Muscle layer of duodenum (tissue), 2 donors: ENCODE results near the gene TDRD3.
"Not testable (repeated sequence)": the region's sequence is repeated elsewhere in the genome, so short reads cannot be mapped to it uniquely, and the experiment has no call there.

ENCODE experiments used
- H3K27ac ChIP-seq: one replicate; pipeline ENCODE4 v1.7.0; 2013; ENCODE audit warnings: mild to moderate bottlenecking, low read length
- H3K27me3 ChIP-seq: one replicate; pipeline ENCODE4 v1.7.0; 2013; ENCODE audit warnings: low read depth, mild to moderate bottlenecking, control low read depth, low read length
- H3K36me3 ChIP-seq, 2 donors: one replicate each; pipeline ENCODE4 v1.7.0; 2013; ENCODE audit warnings: low read length in 2 of 2, control low read depth in 1 of 2, mild to moderate bottlenecking in 1 of 2; ENCODE audit not compliant: insufficient read depth in 2 of 2, control insufficient read depth in 1 of 2
- H3K4me1 ChIP-seq, 2 donors: one replicate each; pipeline ENCODE4 v1.7.0; 2013; ENCODE audit warnings: low read length in 2 of 2, mild to moderate bottlenecking in 2 of 2, control low read depth in 1 of 2, moderate library complexity in 1 of 2; ENCODE audit not compliant: insufficient read depth in 2 of 2, control insufficient read depth in 1 of 2
- H3K4me3 ChIP-seq, 2 donors: one replicate each; pipeline ENCODE4 v1.7.0; 2013; ENCODE audit warnings: low read length in 2 of 2, low read depth in 1 of 2, mild to moderate bottlenecking in 1 of 2
- H3K9me3 ChIP-seq, 2 donors: one replicate each; pipeline ENCODE4 v1.7.0; 2013; ENCODE audit warnings: low read length in 2 of 2, control low read depth in 1 of 2, mild to moderate bottlenecking in 1 of 2; ENCODE audit not compliant: control insufficient read depth in 1 of 2
- donor health status: healthy.

The TDRD3 gene

GRCh38 chr13:60398907-60399589, 2.0 kb downstream of the TDRD3 start:
- Histone ChIP-seq H3K27me3 (no peaks in the 10 kb centered on the region), H3K36me3 (peaks cover 0 to 7% of the 10 kb centered on the region in 2 donors), H3K4me3 (peak overlapping the region; percentile 76 to 99), H3K9me3 (no peaks in the 10 kb centered on the region), H3K4me1 (peaks cover 16 to 19% of the 10 kb centered on the region in 2 donors), H3K27ac (peak overlapping the region; percentile 91)

DNA sequence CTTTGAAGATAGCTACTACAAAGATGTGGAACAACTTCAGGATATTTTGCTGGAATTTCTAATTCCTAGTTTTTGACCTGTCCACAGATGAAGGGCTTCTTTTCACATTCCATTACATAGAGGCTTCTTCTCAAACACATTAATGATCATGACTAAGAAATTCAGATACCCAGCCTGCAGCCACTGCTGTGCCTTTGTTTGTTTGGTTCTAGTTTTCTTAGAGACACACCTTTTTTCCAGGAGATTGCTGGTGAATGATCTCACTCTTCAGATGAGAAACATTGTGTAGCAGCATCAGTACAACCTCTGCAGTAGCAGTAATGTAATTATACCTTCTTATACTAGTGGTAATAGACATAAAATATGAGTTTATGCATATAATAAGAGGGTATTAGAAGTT, 5.0 kb downstream of the TDRD3 start:
- peaks cover 16 to 19% of the 10 kb centered on the region in 2 donors for H3K4me1 ChIP-seq
- no peak overlapping the region for H3K4me3 ChIP-seq
- H3K36me3 ChIP-seq: no peaks in the 10 kb centered on the region
- H3K9me3 ChIP-seq: no peaks in the 10 kb centered on the region
- H3K27ac ChIP-seq: no peak overlapping the region
- no peaks in the 10 kb centered on the region for H3K27me3 ChIP-seq

- Histone ChIP-seq H3K4me3 (no peak overlapping the region), H3K27ac (no peak overlapping the region), H3K4me1 (peaks cover 0 to 9% of the 10 kb centered on the region in 2 donors), H3K27me3 (no peaks in the 10 kb centered on the region), H3K36me3 (no peaks in the 10 kb centered on the region), H3K9me3 (no peaks in the 10 kb centered on the region)
Observed at GRCh38 chr13:60407095-60407494, 10.1 kb downstream of the TDRD3 start.

DNA sequence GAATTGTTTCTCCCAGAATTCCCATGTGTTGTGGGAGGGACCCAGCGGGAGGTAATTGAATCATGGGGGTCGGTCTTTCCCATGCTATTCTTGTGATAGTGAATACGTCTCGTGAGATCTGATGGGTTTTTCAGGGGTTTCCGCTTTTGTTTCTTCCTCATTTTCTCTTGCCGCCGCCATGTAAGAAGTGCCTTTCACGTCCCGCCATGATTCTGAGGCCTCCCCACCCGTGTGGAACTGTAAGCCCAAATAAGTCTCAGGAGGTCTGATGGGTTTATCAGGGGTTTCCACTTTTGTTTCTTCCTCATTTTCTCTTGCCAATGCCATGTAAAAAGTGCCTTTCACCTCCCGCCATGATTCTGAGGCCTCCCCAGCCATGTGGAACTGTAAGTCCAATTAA, 10.8 kb downstream of the TDRD3 start:
- not testable (repeated sequence) for H3K27me3 ChIP-seq, H3K9me3 ChIP-seq, H3K4me1 ChIP-seq, H3K27ac ChIP-seq, H3K36me3 ChIP-seq, H3K4me3 ChIP-seq

DNA sequence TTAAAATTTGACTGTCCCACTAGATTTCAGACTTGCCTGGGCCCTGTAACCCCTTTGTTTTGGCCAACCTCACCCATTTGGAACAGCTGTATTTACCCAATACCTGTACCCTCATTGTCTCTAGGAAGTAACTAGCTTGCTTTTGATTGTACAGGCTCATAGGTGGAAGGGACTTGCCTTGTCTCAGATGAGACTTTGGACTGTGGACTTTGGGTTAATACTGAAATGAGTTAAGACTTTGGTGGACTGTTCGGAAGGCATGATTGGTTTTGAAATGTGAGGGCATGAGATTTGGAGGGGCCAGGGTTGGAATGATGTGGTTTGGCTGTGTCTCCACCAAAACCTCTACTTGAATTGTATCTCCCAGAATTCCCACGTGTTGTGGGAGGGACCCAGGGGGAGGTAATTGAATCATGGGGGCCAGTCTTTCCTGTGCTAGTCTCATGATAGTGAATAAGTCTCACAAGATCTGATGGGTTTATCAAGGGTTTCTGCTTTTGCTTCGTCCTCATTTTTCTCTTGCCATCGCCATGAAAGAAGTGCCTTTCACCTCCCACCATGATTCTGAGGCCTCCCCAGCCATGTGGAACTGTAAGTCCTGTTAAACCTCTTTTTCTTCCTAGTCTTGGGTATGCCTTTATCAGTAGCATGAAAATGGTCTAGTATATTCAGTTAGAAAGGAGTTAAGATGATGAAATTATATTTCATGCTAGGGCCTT, 12.7 kb downstream of the TDRD3 start:
- H3K4me3 ChIP-seq, H3K27me3 ChIP-seq, H3K36me3 ChIP-seq, H3K9me3 ChIP-seq, H3K27ac ChIP-seq: not testable (repeated sequence)
- peaks cover 0 to 17% of the 10 kb centered on the region in 2 donors for H3K4me1 ChIP-seq

- H3K36me3 ChIP-seq: no peaks in the 10 kb centered on the region
Observed at GRCh38 chr13:60410299-60410698, 13.3 kb downstream of the TDRD3 start.

DNA sequence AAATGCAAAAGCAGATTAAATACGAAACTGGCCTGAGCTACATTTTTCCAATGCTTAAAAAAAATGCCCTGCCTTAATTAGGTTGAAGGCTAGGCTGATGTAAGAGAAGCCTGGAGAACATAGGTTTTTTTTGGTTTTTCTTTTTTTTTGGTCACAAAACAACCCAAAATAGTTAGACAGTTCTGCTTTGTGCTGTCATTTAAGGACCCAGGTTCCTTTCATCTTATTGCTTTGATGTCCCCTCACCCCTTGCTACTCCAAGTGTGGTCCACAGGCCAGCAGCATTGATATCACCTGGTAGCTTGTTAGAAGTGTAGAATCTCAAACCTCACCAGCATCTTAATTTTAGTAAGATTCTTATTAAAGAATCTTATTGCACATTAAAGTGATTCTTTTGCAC, 14.4 kb downstream of the TDRD3 start:
- H3K4me3 ChIP-seq: no peak overlapping the region
- H3K4me1 ChIP-seq: peaks cover 0 to 17% of the 10 kb centered on the region in 2 donors
- no peaks in the 10 kb centered on the region for H3K9me3 ChIP-seq
- no peaks in the 10 kb centered on the region for H3K27me3 ChIP-seq
- no peak overlapping the region for H3K27ac ChIP-seq
- H3K36me3 ChIP-seq: no peaks in the 10 kb centered on the region

More at GRCh38 chr13:60410299-60410698, 13.3 kb downstream of the TDRD3 start:
- Histone ChIP-seq H3K4me1 (peaks cover 0 to 17% of the 10 kb centered on the region in 2 donors), H3K27ac (no peak overlapping the region), H3K4me3 (no peak overlapping the region), H3K27me3 (no peaks in the 10 kb centered on the region), H3K9me3 (no peaks in the 10 kb centered on the region)

- Histone ChIP-seq H3K4me3 (no peak overlapping the region), H3K27ac (no peak overlapping the region), H3K36me3 (no peaks in the 10 kb centered on the region), H3K27me3 (no peaks in the 10 kb centered on the region), H3K4me1 (peaks cover 0 to 17% of the 10 kb centered on the region in 2 donors), H3K9me3 (no peaks in the 10 kb centered on the region)
Observed at GRCh38 chr13:60411983-60412382, 15.0 kb downstream of the TDRD3 start.

GRCh38 chr13:60412909-60413616, 16.0 kb downstream of the TDRD3 start:
- H3K9me3 ChIP-seq: no peaks in the 10 kb centered on the region
- peaks cover 0 to 17% of the 10 kb centered on the region in 2 donors for H3K4me1 ChIP-seq
- no peaks in the 10 kb centered on the region for H3K27me3 ChIP-seq
- H3K36me3 ChIP-seq: no peaks in the 10 kb centered on the region
- H3K27ac ChIP-seq: no peak overlapping the region
- no peak overlapping the region for H3K4me3 ChIP-seq

DNA sequence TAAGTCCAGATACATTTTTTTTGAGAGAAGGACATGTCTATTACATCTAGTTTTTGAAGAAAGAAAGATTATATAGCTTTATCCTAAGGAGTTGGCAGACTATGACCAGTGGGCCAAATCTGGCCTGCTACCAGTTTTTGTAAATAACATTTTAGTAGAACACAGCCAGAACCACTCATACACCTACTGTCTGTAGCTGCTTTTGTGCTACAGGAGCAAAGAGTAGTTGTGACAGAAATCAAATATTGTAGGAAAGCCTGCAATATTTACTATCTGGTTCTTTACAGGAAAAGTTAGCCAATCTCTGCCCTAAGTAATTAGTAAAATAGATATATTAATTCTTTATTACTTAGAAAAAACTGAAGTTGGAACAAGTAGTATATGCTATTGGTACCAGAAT, 17.2 kb downstream of the TDRD3 start:
- Histone ChIP-seq H3K4me3 (no peak overlapping the region), H3K4me1 (peaks cover 0 to 17% of the 10 kb centered on the region in 2 donors), H3K27ac (no peak overlapping the region), H3K27me3 (no peaks in the 10 kb centered on the region), H3K36me3 (no peaks in the 10 kb centered on the region), H3K9me3 (no peaks in the 10 kb centered on the region)

GRCh38 chr13:60417734-60418133, 20.7 kb downstream of the TDRD3 start:
- Histone ChIP-seq H3K4me1 (peaks cover 0 to 7% of the 10 kb centered on the region in 2 donors), H3K36me3 (no peaks in the 10 kb centered on the region), H3K9me3 (no peaks in the 10 kb centered on the region), H3K27ac (no peak overlapping the region), H3K27me3 (no peaks in the 10 kb centered on the region), H3K4me3 (no peak overlapping the region)
